HG02571 (cell line): ENCODE measurements around the gene FKRP.
"Not testable (repeated sequence)": the region's sequence is repeated elsewhere in the genome, so short reads cannot be mapped to it uniquely, and the experiment has no call there.

Source experiments
- ATAC-seq: cut with Tn5 transposase; IDR thresholded peaks from one replicate; pipeline ENCODE4 v1.9.1; 2021; ENCODE audit warnings: mild to moderate bottlenecking, moderate library complexity; ENCODE audit not compliant: unreplicated experiment

The FKRP gene

DNA sequence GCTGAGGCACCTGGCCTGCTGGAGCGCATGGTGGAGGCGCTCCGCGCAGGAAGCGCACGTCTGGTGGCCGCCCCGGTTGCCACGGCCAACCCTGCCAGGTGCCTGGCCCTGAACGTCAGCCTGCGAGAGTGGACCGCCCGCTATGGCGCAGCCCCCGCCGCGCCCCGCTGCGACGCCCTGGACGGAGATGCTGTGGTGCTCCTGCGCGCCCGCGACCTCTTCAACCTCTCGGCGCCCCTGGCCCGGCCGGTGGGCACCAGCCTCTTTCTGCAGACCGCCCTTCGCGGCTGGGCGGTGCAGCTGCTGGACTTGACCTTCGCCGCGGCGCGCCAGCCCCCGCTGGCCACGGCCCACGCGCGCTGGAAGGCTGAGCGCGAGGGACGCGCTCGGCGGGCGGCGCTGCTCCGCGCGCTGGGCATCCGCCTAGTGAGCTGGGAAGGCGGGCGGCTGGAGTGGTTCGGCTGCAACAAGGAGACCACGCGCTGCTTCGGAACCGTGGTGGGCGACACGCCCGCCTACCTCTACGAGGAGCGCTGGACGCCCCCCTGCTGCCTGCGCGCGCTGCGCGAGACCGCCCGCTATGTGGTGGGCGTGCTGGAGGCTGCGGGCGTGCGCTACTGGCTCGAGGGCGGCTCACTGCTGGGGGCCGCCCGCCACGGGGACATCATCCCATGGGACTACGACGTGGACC, 10.1 kb downstream of the FKRP start:
- no peak for ATAC-seq

DNA sequence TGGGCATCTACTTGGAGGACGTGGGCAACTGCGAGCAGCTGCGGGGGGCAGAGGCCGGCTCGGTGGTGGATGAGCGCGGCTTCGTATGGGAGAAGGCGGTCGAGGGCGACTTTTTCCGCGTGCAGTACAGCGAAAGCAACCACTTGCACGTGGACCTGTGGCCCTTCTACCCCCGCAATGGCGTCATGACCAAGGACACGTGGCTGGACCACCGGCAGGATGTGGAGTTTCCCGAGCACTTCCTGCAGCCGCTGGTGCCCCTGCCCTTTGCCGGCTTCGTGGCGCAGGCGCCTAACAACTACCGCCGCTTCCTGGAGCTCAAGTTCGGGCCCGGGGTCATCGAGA, 10.7 kb downstream of the FKRP start:
- no peak for ATAC-seq

DNA sequence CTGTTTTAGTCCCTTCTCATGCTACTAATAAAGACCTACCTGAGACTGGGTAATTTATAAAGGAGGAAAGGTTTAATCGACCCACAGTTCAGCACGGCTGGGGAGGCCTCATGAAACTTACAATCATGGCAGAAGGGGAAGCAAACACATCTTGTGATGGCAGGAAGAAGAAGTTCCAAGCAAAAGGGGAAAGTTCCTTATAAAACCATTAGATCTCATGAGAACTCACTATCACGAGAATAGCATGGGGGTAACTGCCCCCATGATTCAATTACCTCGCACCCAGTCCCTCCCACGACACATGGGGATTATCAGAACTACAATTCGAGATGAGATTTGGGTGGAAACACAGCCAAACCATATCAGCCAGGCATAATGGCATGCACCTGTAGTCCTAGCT, 13.3 kb downstream of the FKRP start:
- ATAC-seq = no peak

DNA sequence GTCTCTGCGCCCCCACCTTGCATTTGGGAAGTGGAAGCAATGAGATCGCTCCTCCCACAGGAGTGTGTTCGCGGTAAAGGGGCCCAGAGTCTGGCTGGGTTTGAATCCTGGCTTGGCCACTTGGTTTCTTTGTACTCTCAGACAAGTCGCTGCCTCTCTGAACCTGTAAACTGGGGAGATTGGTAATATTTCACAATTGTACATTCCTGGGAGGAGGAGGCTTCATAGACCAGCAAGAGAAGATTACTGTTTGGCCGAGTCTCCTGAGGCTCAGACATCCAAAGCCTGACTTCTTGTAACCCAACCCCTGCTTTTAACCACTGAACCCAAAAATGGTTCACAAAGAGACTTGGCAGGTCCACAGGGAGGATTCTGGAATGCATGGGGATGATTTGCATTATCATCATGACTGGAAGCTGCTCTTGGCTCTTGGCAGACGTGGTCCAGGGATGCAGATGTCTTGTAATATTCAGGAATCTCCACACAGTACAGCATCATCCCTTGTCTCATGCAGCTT, 14.0 kb downstream of the FKRP start:
- no peak for ATAC-seq

DNA sequence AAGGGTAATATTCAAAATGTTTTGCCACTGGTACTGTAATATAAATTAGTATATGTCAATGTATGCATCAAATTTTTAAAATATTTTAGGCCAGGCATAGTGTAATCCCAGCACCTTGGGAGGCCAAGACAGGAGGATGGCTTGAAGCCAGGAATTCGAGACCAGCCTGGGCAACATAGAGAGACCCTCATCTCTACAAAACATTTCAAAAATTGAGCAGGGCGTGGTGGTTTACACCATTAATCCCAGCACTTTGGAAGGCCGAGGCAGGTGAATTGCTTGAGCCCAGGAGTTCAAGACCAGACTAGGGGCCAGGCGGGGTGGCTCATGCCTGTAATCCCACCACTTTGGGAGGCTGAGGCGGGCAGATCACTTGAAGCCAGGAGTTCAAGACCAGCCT, 14.5 kb downstream of the FKRP start:
- no peak for ATAC-seq

DNA sequence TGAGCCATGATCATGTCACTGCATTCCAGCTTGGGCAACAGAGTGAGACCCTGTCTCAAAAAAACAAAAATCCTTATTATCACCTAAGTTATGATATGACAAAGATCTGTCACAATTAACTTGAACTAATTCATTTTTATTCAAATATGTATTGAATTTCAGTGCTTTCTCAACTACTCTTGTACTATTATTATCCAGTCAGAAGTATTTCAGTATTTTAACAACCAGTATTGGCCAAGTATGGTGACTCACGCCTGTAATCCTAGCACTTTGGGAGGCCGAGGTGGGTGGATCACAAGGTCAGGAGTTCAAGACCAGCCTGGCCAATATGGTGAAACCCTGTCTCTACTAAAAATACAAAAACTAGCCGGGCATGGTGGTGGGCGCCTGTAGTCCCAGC, 15.0 kb downstream of the FKRP start:
- not testable (repeated sequence) for ATAC-seq

DNA sequence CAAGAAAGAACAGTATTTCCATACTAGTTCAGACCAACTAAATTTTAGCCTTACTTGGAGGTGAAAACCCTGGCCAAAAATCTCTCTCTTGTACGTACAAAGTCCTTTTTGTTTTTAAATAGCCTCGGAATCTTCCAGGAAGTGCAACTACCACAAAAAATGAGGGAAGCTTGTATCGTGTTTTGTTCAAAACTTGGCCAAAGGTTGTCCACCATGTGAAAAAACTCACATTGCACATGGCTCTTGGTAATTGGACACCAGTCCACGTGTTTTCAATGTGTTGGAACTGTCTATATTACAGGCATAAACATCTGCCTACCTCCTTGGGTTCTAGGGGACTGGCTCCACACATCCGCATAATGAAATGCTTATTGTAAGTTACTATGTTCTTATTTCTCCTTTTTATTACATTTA, 15.6 kb downstream of the FKRP start:
- ATAC-seq = no peak

DNA sequence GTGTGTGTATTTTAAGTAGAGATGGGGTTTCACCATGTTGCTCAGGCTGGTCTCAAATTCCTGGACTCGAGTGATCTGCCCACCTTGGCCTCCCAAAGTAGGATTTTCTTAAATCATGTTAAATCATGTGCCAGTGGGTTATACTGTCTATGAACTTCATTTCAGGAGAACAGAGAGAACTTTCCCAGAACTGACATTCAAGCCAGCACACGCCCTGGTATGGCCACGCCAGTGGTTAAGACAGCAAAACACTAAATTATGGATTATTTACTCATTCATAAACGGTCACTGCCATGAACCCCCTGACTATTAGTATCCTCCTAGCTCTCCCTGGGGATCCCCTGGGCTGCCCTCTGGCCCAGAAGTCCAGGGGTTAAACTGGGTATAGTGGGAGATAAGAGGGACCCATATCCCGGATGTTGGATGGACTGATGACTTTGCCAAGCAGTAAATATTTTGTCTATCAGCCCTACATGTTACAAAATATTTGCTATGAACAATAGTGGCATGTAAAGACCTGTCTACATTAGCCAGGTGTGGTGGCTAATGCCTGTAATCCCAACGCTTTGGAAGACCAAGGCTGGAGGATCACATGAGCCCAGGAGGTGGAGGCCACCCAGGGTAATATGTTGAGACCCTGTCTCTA, 16.5 kb downstream of the FKRP start:
- ATAC-seq = no peak

DNA sequence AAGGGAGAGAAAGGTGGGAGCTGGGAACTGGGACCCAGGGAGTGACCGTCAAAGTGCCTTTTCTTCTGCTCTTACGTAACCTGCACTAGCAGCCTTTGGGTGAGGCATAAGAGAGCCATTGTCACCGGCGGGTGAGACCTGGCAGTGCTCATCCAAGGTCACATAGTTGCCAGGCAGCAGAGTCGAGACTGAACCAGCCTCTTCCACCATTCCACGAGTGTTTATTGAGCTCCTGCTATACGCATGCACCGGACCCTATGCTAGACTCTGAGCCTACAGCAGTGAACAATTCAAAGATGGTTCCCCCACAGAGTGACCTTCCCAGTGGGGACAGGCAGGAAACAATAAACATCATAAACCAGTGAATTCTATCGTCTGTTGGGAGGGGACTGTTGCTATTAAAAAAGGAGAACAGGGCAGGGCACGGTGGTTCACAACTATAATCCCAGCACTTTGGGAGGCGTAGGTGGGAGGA, 19.0 kb downstream of the FKRP start:
- ATAC-seq = no peak

DNA sequence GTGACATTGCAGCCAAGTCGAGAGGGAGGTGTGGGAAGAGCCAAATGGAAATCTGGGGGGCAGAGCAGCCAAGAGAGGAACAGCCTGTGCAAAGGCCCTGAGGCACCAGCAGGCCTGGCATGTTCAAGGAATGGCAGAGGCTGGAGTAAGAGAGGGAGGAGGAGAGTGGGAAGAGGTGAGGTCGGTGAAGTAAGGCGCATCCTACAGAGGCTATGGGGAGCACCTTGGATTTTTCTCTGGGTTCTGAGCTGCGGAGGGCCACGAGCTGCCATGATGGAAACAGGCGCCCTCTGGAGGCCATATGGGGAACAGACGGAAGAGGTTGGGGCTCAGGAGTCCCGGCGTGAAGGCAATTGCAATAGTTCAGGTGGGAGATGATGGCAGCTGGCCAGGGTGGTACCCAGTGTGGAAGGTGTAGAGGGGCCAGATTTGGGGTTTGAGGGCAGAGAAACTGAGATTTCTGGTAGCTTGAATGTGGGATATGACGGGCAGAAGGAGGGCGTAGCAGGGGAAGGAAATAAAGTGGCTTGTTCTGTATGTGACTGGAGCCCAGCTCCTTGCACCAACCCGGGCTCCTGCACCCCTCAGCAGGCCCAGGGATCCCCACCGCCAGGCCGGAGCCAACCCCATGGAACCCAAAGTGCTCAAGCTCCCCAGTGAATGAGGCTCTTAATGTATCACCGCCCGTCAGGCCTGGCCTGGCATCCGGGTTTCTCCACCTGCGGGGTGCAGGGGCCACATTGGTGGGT, 20.9 kb downstream of the FKRP start:
- ATAC-seq = no peak

DNA sequence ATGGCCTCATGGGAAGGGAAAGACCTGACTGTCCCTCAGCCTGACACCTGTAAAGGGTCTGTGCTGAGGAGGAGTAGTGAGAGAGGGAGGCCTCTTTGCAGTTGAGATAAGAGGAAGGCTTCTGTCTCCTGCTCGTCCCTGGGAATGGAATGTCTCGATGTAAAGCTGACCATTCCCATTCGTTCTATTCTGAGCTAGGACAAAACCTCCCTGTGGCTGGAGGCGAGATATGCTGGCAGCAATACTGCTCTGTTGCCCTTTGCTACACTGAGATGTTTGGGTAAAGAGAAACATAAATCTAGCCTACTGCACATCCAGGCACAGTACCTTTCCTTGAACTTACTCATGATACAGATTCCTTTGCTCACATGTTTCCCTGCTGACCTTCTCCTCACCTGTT, 22.9 kb downstream of the FKRP start:
- not testable (repeated sequence) for ATAC-seq

DNA sequence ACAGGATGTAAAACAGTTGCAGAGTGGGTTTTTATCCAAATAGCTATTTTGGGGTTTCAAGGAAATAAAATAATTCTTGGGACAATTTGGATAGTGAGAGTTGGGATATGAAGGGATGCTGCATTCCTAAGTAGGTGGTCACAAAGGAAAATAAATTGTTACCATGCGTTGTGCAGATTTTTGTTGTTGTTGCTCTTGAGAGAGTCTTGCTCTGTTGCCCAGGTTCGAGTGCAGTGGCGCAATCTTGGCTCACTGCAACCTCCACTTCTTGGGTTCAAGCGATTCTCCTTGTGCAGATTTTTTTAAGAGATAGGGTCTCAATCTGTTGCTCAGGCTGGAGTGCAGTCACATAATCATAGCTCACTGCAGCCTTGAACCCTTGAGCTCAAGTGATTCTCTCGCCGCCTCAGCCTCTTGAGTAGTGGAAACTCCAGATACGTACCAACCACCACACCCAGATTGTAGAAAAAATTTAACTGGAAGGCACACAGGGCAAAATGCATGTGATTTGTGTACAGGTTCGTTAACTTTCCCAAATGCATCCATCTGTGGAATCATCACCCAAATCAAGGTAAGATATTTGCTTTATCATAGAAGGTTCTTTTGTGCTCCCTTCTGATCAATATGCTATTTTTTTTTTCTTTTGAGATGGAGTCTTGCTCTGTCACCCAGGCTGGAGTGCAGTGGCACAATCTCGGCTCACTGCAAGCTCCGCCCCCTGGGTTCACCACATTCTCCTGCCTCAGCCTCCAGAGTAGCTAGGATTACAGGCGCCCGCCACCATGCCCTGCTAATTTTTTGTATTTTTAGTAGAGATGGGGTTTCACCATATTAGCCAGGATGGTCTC, 26.5 kb downstream of the FKRP start:
- no peak for ATAC-seq

DNA sequence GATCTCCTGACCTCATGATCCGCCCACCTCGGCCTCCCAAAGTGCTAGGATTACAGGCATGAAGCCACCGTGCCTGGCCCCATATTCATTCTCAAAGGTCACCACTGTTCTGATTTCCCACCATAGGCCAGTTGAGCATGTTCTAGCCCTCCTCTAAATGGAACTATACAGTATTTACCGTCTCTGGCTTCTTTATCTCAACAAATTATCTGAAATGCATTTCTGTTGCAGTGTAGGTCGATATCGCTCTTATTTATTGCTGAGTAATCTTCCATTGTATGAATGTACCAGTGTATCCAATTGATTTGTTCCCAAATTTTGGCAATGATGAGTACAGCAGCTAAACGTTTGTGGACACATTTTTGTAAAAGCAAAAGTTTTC, 27.2 kb downstream of the FKRP start:
- no peak for ATAC-seq

DNA sequence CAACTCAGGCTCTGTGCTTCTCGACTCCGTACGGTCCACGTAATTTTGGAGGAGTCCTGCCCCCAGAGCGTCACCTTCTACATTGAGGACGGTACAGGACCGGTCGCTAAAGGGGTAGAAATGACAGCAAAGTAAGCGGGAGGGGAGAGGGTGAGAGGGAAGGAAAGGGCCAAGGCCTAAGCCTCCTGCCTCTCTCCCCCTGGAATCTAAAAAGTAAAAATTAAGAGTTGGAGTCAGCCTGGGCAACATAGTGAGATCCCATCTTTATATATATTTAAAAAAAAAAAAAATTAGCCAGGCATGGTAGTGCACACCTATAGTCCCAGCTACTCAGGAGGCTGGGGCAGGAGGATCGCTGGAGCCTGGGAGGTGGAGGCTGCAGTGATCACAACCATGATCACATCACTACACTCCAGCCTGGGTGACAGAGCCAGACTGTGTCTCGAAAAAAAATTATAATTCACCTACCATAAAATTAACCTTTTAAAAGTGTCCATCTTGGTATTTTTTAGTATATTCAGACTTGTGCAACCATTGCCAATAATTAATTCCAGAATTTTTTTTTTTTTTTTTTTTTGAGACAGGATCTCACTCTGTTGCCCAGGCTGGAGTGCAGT, 29.9 kb downstream of the FKRP start:
- ATAC-seq = no peak

DNA sequence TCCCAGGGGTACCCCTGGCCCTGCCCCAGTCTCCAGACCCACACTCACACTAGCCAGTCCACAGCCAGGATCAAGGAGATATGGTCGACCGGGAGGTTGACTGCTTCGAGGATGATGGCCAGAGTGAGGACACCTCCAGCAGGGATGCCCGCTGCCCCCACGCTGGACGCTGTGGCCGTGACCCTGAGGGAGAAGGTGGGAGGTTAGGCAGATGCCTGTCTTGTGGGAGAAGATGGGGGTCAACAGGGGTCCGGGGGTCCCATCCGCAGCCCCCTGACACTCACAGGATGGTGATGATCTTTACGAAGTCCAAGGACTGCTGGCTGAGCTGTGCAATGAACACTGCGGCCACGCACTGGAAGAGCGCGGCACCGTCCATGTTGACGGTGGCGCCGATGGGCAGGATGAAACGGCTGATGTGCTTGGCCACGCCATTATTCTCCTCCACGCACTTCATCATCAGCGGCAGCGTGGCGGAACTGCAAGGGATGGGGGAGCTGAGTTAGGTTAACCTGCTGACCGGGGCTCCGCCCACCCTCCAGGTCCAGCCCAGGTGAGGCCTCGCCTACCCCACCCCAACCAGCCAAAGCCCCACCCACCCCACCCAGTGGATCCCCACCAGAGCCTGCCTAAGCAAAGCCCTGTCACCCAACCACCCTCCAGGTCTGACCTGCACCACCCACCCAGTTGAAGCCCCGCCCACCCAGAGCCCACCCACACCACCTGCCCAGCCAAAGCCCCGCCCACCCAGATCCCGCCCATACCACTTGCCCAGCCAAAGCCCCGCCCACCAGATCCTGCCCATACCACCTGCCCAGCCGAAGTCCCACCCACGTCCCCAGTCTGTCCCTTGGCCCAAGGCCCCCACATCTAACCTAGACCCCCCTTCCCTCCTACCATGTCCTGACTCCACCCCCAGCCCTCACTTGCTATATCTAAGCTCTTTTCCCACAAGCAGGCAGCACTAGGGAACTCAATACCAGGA, 31.4 kb downstream of the FKRP start:
- no peak for ATAC-seq

DNA sequence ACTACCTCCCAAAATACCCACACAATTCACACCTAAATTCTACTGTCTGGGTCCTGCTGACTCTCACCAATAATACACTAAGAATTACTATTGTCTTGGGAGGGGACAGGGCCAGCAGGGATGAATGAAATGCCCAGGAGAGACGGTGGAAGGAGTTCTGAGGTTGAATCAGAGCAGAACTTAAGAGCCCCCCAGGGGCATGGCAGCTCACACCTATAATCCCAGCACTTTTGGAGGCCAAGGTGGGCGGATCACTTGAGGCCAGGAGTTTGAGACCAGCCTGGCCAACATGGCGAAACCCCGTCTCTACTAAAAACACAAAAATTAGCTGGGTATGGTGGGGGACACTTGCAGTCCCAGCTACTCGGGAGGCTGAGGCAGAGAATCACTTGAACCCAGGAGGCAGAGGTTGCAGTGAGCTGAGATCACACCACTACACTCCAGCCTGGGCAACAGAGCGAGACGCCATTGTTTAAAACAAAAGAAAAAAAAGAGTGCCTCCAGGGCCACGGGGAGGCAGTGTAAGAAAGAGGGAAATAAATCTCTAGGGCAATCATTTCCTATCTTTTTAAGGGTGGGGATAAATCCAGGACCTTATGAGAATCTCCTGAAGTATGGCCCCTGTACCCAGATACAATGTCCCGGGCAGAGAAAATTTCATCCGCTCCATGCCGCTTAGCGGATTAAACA, 32.2 kb downstream of the FKRP start:
- ATAC-seq = not testable (repeated sequence)

DNA sequence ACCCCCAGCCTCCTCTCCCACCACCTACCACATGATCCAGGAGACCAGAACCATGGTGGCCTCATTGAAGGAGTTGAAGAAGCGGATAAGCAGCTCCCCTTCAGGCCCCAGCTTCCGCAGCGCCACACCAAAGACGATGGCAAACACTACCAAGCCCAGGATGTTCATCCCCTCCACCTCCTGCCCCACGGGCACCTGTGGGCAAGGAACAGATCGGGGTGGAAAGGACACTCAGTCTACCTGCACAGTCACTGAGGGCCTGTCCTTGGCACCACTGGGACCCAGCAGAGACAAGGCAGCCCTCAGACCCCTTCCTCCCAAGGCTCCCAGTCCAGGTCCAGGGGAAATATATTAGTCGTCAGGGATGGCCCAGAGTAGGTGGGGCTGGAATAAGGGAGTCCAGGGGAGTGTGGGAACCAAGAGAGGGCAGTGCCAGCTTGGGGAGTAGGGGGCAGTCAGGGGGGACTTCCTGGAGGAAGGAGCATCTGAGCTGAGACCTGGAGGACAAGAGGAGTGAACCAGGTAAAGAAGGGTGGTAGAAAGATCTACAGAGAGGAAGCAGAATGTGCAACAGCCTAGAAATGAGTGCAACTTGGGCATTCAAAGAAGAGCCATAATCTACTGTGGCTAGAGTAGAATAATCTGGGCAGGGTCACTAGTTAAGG, 36.6 kb downstream of the FKRP start:
- ATAC-seq = no peak

DNA sequence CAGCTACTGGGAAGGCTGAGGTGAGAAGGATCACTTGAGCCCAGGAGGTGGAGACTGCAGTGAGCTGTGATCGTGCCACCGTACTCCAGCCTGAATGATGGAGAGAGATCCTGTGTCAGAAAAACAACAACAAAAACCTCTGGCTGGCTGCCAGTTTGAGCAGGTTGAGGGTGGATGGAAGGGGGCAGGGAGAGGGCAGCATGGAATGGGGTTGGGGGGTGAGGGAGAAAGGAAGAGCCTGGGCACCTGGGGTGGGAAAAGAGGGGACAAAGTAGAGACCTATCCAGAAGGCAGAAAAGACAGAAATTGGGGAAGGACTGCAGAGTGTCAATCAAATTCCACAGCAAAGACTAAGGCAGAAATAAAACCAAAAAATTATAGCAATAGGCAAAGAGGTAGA, 37.8 kb downstream of the FKRP start:
- ATAC-seq = no peak
